Measurements from ENCODE around the gene CDKAL1.
"Not testable (repeated sequence)": the region's sequence is repeated elsewhere in the genome, so short reads cannot be mapped to it uniquely, and the experiment has no call there.

The CDKAL1 gene

GRCh38 chr6:21046276-21046675 is 512.0 kb downstream of the CDKAL1 start:
- no peak for DNase-seq

GRCh38 chr6:21048047-21048446 is 513.8 kb downstream of the CDKAL1 start:
- no peak for DNase-seq

DNA sequence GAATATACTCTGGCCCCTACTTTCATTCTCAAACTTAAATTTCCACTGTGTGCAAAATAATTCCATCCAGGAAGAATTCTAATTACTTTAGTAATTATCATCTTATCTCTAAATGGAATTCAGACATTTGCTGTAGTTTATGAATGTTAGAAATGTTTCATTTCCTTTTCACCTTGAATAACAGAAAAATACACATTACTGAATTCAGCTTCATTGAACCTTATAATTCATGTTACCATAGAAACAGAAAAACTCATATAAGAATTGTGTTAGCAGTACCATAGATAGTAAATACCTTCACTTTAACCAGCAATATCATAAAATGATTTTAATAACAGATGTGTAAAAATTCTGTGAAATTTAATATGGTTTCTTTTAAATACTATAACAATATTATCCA is 514.9 kb downstream of the CDKAL1 start:
- DNase-seq: no peak

- DNase-seq: no peak
Observed at GRCh38 chr6:21049572-21049971, 515.3 kb downstream of the CDKAL1 start.

DNA sequence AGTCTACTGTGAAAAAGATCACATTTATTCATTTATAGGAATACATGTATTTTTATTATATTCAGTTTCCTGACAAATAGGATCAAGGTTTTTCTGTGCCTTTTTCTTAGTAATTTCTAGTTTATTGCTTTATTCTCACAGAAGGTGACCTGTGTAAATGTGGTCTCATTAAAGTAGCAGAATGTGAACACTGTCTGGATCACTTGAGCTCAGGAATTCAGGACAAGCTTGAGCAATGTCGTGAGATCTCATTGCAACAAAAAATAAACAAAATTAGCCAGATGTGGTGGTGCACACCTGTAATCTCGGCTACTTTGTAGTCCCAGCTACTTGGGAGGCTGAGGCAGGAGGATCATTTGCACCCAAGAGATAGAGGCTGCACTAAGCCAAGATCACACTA is 516.7 kb downstream of the CDKAL1 start:
- DNase-seq: no peak

DNA sequence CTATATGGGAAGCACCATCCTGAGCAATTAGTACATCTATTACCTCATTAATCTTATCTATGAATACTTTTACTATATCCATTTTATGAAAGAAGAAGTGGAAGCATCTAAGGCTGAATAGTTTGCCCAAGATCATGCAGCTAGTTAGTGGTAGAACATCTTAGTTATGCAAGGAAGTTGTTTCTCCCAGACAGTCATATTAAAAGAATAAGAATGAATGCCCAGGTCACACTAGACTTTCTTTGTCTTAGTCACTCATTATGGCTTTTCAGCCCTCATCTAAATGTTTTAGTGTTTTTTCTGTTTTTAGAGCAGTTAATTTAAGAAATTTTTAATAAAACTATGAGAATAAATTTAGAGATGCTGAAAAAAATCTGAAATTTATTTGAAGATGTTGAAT is 517.5 kb downstream of the CDKAL1 start:
- no peak for DNase-seq

- no peak for DNase-seq
Observed at GRCh38 chr6:21053612-21054011, 519.4 kb downstream of the CDKAL1 start.

DNA sequence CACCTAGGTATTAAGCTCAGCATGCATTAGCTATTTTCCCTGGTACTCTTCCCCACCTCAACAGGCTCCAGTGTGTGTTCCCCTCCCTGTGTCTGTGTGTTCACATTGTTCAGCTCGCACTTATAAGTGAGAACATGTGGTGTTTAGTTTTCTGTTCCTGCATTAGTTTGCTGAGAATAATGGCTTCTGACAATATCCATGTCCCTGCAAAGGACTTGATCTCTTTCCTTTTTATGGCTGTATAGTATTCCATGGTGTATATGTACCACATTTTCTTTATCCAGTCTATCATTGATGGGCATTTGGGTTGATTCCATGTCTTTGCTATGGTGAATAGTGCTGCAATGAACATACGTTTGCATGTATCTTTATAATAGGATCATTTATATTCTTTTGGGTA is 521.2 kb downstream of the CDKAL1 start:
- not testable (repeated sequence) for DNase-seq

- DNase-seq: no peak
Observed at GRCh38 chr6:21061892-21062291, 527.6 kb downstream of the CDKAL1 start.

DNA sequence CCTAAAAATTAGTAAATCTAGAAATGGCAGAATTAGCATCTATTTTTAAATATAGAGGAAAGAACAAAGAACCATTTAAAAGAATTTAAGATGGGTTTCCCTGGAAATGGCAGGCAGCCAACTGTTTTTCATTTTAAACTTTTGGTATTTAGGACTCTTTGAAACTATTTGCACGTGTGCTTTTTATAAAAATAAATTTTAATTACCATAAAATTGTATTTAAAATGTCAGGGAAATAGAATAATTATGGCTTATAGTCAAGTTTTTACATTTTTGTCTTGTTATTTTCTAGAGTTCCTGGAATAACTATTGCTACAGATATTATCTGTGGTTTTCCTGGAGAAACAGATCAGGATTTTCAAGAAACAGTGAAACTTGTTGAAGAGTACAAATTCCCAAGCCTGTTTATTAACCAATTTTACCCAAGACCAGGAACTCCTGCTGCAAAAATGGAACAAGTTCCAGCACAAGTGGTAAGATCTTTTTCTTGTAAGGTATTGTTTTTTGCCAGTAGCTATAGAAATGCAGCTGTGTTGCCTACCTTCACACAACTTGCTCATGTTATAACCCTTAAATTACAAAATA is 530.6 kb downstream of the CDKAL1 start:
- no peak for DNase-seq

GRCh38 chr6:21067521-21067920 is 533.3 kb downstream of the CDKAL1 start:
- DNase-seq: no peak

DNA sequence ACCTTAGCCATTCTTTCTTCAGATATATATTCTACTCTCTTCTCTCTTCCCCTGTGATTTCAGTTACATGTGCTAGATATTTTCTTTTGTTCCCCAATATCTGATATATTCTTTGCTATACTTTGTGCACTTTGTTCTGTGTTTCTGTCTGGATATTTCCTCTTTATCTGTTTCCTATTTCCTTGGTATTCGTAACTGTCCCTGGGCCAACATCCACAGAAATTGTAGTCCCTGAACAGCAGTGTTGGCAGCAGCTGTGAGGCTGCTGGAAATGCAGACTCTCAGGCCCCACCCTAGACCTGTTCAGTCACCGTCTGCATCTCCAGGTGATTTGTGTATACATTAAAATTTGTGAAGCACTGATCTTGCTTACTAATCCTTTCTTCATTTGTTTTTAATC is 536.4 kb downstream of the CDKAL1 start:
- DNase-seq: no peak

DNA sequence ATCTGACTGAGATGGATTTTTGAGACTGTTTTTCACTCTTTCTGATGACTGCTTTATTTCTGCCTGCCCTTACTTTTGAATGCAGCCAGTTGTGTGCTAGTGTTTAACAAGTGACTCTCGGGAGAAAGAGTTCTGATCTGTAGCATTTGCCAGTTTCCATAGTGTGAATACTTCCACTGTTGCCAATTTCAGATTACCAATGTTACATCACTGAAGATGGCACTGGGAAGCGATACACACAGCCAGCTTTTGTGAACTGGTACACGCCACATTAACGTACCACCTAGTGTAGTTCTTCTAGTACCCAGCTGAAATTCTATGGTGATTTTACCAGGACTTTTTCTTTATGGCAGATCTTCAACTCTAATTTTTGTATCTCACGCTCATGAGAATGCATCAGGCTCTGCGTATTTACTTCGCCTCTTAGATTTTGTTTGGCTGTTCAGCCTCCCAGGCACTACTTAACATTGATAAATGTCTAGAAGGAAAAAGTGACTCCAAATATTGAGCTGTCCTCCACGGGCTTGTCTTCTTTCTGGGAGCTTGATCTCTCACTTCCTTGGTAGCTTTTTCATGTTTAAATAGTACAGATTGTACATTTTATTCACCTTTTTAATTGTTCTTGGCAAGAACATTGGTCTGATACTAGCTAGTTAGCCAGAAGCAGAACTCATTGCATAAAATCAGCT is 537.7 kb downstream of the CDKAL1 start:
- DNase-seq: no peak

DNA sequence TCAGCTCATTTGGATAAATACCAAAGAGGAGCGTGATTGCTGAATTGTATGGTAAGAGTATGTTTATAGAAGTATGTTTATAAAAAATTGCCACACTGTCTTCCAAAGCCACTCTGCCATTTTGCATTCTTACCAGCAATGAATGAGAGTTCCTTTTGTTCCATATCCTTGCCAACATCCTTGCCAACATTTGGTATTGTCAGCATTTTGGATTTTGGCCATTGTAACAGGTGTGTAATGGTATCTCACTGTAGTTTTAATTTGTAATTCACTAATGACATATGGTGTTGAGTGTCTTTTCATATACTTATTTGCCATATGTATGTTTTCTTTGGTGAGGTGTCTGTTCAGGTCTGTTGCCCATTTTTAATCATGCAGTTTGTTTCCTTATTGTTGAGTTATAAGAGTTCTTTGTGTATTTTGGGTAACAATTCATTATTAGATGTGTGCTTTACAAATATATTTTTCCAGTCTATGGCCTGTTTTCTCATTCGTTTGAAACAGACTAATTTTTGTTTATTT is 539.1 kb downstream of the CDKAL1 start:
- DNase-seq: no peak

GRCh38 chr6:21074484-21074883 is 540.2 kb downstream of the CDKAL1 start:
- DNase-seq: no peak

DNA sequence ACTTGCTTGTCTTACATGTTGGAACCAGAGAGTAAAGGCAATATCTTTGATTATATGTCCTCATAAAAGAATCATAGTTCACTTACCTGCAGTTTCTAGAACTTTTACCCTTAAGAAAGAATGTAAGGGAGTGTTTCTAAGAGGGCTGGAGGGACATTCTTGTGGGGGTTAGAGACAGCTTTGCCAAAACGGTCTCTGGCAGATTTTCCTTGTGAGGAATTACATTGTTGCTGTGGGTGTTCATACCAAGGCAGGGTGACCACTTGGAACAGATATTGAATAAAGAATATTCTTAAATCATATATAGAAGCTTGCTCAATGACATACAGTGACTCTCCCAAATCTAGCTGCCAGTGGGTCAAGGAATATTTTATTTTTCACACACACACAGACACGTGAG is 541.7 kb downstream of the CDKAL1 start:
- no peak for DNase-seq

GRCh38 chr6:21078497-21078896 is 544.2 kb downstream of the CDKAL1 start:
- DNase-seq: no peak

- DNase-seq: no peak
Observed at GRCh38 chr6:21079468-21080048, 545.3 kb downstream of the CDKAL1 start.

DNA sequence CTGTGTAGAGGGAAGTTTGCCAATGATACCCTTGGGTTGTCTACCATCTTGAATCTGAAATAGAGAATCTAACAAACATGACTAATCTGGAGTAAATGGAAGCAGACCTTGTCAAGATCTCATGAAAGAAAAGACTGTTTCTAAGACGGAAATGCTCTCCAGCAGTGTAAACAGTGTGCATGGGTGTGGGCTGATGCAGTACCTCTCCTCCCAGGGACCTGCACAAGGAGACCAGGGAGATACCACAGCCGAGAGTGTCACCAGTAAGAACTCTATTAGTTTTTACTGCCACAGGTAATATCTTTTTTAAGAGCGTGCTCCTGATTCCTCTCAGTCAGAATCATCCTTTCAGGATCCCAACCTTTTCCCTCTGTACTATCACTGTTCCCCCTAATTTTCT is 546.0 kb downstream of the CDKAL1 start:
- DNase-seq: no peak

DNA sequence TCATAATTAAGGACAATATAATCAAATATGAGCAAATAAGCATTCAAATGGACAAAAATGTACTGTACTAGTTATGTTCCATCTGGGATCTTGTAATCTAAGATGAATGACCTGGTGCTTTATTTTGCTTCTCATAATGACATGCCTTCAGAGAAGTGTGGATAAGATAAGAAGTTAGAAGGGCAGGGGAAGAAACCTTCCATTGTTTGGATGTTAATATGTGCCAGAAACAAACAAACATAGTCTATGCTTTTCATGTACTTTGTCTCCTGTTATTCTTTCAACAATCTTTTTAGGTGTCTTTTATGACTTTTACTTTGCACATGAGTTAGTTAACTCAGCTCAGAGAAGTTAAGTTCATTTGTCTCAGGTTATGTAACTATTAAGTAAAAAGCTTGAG is 547.8 kb downstream of the CDKAL1 start:
- no peak for DNase-seq

- no peak for DNase-seq
Observed at GRCh38 chr6:21083708-21084107, 549.5 kb downstream of the CDKAL1 start.

DNA sequence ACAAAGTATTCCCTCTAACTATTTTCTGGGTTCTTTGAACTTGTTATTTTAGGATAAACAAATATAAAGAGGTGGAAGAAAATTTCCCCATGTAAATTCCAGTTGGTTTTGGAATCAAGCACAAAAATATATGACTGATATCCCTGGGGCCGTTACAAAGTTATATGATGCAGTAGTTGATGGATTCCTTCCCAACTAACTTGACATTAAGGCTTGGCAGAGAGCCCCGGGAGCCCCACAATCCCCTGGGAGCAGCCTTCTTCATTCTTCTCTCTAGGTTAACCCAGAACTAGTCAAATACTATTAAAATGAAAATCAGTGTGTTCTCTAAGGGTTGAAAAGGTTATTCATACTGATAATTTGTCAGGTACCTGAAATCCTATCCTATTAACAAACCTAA is 550.4 kb downstream of the CDKAL1 start:
- no peak for DNase-seq

- DNase-seq: no peak
Observed at GRCh38 chr6:21085211-21085610, 551.0 kb downstream of the CDKAL1 start.

- no peak for DNase-seq
Observed at GRCh38 chr6:21085643-21086042, 551.4 kb downstream of the CDKAL1 start.

- no peak for DNase-seq
Observed at GRCh38 chr6:21087188-21087587, 552.9 kb downstream of the CDKAL1 start.

Data from NCI-H774 (cell line).